Fibroblast of mammary gland (primary cell): ENCODE results near the gene CHCHD3.
"Not testable (repeated sequence)": the region's sequence is repeated elsewhere in the genome, so short reads cannot be mapped to it uniquely, and the experiment has no call there.

ENCODE experiments used
- DNase-seq: peaks from one replicate; pipeline ENCODE4 v3.0.0-alpha.2; 2010; ENCODE audit warnings: low read depth
- H3K4me3 ChIP-seq: 2 replicates; pipeline ENCODE4 v1.5.1; 2011; ENCODE audit warnings: low read depth, mild to moderate bottlenecking, low read length, moderate library complexity; ENCODE audit not compliant: control insufficient read depth
- TF ChIP-seq, protein P1 (sequence below): conservative IDR thresholded peaks from 2 replicates; pipeline ENCODE4 v1.5.1; 2011; ENCODE audit warnings: low read depth, low read length, inconsistent platforms; ENCODE audit not compliant: control insufficient read depth, insufficient read depth

CHCHD3 gene

GRCh38 chr7:132915647-132916046, 166.2 kb downstream of the CHCHD3 start:
- H3K4me3 ChIP-seq: no peak overlapping the region
- DNase-seq: no peak

DNA sequence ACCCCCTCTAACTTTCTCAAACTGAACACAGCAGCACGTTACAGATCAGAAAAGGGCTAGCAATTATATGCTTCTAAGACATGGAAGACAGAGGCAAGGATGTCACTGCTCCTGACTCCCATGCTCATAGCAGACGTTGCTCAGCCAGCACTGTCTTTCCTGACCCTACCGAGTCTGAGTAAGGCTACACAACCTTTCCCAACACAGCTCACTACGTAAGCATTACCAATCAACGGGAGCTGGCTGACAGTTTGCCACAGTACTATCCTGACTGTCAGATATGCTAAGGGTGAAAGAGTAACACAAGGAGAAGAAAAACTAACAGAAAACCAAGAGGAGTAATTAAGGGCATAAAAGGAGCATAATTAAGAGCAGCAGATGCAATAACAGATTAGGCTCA, 171.2 kb downstream of the CHCHD3 start:
- peak; percentile 25 for DNase-seq
- TF ChIP-seq, protein P1, sequence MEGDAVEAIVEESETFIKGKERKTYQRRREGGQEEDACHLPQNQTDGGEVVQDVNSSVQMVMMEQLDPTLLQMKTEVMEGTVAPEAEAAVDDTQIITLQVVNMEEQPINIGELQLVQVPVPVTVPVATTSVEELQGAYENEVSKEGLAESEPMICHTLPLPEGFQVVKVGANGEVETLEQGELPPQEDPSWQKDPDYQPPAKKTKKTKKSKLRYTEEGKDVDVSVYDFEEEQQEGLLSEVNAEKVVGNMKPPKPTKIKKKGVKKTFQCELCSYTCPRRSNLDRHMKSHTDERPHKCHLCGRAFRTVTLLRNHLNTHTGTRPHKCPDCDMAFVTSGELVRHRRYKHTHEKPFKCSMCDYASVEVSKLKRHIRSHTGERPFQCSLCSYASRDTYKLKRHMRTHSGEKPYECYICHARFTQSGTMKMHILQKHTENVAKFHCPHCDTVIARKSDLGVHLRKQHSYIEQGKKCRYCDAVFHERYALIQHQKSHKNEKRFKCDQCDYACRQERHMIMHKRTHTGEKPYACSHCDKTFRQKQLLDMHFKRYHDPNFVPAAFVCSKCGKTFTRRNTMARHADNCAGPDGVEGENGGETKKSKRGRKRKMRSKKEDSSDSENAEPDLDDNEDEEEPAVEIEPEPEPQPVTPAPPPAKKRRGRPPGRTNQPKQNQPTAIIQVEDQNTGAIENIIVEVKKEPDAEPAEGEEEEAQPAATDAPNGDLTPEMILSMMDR: no peak
- no peak overlapping the region for H3K4me3 ChIP-seq

More at GRCh38 chr7:132915647-132916046, 166.2 kb downstream of the CHCHD3 start:
- TF ChIP-seq, protein P1: no peak

DNA sequence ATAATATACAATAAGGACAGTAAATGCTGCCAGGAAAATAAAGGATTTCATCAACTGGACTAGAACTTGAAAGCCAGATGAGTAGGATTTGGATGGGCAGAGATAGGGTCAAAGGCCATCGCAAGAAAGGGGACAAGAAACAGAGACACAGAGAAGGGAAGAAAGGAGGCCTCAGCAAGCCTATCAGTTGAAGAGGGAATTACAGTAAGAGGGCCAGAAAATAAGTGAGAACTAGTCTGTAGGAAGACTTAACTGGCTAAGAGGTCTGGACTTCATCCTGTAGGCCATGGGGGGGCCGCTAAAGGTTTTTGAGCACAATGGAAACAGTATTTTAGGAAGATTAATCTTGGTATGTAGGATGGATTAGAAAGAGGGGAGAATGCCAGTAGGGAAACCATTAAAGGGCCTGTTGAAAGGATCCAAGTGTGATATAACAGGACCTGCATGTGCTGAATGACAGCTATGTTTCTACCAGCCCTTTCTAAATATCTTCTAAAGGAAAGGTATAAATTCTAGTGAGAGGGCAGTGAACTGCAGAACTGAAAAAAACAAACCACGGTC, 174.4 kb downstream of the CHCHD3 start:
- H3K4me3 ChIP-seq: no peak overlapping the region
- no peak for DNase-seq
- TF ChIP-seq, protein P1: no peak

- DNase-seq: no peak
- TF ChIP-seq, protein P1: no peak
These were observed 175.6 kb downstream of the CHCHD3 start for GRCh38 chr7:132906193-132906835.

GRCh38 chr7:132905136-132905535, 176.8 kb downstream of the CHCHD3 start:
- not testable (repeated sequence) for DNase-seq, H3K4me3 ChIP-seq

More at GRCh38 chr7:132906193-132906835, 175.6 kb downstream of the CHCHD3 start:
- H3K4me3 ChIP-seq: no peak overlapping the region

- TF ChIP-seq, protein P1: no peak
- no peak for DNase-seq
- no peak overlapping the region for H3K4me3 ChIP-seq
These were observed 177.7 kb downstream of the CHCHD3 start for GRCh38 chr7:132904209-132904608.

GRCh38 chr7:132902294-132902693, 179.6 kb downstream of the CHCHD3 start:
- DNase-seq, H3K4me3 ChIP-seq: not testable (repeated sequence)

- DNase-seq: no peak
- H3K4me3 ChIP-seq: no peak overlapping the region
- TF ChIP-seq, protein P1: no peak
These were observed 180.6 kb downstream of the CHCHD3 start for GRCh38 chr7:132901241-132901640.
